HepG2 (cell line): Measurements from ENCODE around the gene ZNHIT6.

ENCODE experiments used
- NFRKB ChIP-seq: fragments of 450-650 bp; IDR thresholded peaks from 2 replicates; pipeline ENCODE4 v1.6.1; 2017
- RELA ChIP-seq: sonication (generic); formaldehyde crosslinking; IDR thresholded peaks from 2 replicates; pipeline ENCODE4 v1.4.0; 2020; ENCODE audit warnings: missing genetic modification reagents
- REPIN1 ChIP-seq: sonication (generic); formaldehyde crosslinking; IDR thresholded peaks from 2 replicates; pipeline ENCODE4 v1.8.0; 2022; ENCODE audit warnings: missing genetic modification reagents, low read depth, mild to moderate bottlenecking, borderline replicate concordance
- ZBTB8A ChIP-seq: sonication (generic); formaldehyde crosslinking; IDR thresholded peaks from 2 replicates; pipeline ENCODE4 v1.4.0; 2020; ENCODE audit warnings: mild to moderate bottlenecking, low read depth, missing genetic modification reagents, borderline replicate concordance
- ZNF773 ChIP-seq: sonication (generic); formaldehyde crosslinking; IDR thresholded peaks from 2 replicates; pipeline ENCODE4 v1.4.0; 2020; ENCODE audit warnings: missing genetic modification reagents, borderline replicate concordance
- TF ChIP-seq, protein P1 (sequence below): sonication (generic); formaldehyde crosslinking; IDR thresholded peaks from 2 replicates; pipeline ENCODE4 v1.4.0; 2020; ENCODE audit warnings: missing genetic modification reagents
- TF ChIP-seq, protein P2 (sequence below): sonication (generic); formaldehyde crosslinking; IDR thresholded peaks from 2 replicates; pipeline ENCODE4 v1.4.0; 2020; ENCODE audit warnings: mild to moderate bottlenecking, missing genetic modification reagents
- TF ChIP-seq, protein P3 (sequence below): sonication (generic); formaldehyde crosslinking; IDR thresholded peaks from 2 replicates; pipeline ENCODE4 v1.5.0; 2020; ENCODE audit warnings: mild to moderate bottlenecking, missing genetic modification reagents, moderate library complexity

DNA sequence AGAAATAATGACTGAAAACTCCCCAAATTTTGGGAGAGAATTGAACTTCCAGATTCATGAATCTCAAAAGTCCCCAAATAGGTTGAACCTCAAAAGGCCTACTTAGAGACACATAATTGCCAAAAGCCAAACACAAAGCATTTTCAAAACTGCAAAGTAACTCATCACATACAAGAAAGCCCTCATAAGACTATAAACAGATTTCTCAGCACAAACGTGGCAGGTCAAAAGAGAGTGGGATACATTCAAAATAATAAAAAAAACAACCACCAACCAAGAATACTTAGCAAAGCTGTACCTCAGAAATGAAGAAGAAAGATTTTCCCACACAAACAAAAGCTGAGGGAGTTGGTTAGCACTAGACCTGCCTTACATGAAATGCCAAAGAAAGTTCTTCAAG is 69.8 kb downstream of the ZNHIT6 start:
- TF ChIP-seq NFRKB (no peak), RELA (CRISPR knock-in tag) (no peak), REPIN1 (no peak), ZBTB8A (CRISPR knock-in tag) (no peak), ZNF773 (CRISPR knock-in tag) (no peak)
- TF ChIP-seq, protein P1, sequence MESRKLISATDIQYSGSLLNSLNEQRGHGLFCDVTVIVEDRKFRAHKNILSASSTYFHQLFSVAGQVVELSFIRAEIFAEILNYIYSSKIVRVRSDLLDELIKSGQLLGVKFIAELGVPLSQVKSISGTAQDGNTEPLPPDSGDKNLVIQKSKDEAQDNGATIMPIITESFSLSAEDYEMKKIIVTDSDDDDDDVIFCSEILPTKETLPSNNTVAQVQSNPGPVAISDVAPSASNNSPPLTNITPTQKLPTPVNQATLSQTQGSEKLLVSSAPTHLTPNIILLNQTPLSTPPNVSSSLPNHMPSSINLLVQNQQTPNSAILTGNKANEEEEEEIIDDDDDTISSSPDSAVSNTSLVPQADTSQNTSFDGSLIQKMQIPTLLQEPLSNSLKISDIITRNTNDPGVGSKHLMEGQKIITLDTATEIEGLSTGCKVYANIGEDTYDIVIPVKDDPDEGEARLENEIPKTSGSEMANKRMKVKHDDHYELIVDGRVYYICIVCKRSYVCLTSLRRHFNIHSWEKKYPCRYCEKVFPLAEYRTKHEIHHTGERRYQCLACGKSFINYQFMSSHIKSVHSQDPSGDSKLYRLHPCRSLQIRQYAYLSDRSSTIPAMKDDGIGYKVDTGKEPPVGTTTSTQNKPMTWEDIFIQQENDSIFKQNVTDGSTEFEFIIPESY (CRISPR knock-in tag): no peak
- TF ChIP-seq, protein P2, sequence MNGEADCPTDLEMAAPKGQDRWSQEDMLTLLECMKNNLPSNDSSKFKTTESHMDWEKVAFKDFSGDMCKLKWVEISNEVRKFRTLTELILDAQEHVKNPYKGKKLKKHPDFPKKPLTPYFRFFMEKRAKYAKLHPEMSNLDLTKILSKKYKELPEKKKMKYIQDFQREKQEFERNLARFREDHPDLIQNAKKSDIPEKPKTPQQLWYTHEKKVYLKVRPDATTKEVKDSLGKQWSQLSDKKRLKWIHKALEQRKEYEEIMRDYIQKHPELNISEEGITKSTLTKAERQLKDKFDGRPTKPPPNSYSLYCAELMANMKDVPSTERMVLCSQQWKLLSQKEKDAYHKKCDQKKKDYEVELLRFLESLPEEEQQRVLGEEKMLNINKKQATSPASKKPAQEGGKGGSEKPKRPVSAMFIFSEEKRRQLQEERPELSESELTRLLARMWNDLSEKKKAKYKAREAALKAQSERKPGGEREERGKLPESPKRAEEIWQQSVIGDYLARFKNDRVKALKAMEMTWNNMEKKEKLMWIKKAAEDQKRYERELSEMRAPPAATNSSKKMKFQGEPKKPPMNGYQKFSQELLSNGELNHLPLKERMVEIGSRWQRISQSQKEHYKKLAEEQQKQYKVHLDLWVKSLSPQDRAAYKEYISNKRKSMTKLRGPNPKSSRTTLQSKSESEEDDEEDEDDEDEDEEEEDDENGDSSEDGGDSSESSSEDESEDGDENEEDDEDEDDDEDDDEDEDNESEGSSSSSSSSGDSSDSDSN (CRISPR knock-in tag): no peak
- TF ChIP-seq, protein P3, sequence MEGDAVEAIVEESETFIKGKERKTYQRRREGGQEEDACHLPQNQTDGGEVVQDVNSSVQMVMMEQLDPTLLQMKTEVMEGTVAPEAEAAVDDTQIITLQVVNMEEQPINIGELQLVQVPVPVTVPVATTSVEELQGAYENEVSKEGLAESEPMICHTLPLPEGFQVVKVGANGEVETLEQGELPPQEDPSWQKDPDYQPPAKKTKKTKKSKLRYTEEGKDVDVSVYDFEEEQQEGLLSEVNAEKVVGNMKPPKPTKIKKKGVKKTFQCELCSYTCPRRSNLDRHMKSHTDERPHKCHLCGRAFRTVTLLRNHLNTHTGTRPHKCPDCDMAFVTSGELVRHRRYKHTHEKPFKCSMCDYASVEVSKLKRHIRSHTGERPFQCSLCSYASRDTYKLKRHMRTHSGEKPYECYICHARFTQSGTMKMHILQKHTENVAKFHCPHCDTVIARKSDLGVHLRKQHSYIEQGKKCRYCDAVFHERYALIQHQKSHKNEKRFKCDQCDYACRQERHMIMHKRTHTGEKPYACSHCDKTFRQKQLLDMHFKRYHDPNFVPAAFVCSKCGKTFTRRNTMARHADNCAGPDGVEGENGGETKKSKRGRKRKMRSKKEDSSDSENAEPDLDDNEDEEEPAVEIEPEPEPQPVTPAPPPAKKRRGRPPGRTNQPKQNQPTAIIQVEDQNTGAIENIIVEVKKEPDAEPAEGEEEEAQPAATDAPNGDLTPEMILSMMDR (CRISPR knock-in tag): no peak
